OCI-LY3 (cell line): ENCODE data around the gene CELF4.

Experiments
- H2AFZ ChIP-seq: fragments of 200-600, 300-600 bp; shearing (Covaris generic); 2 replicates; pipeline ENCODE4 v1.6.0; 2014; ENCODE audit warnings: antibody characterized with exemption, low read depth, low read length
- H3K27ac ChIP-seq: fragments of 200-600, 300-600 bp; sonication (generic); 2 replicates; pipeline ENCODE4 v1.5.1; 2014; ENCODE audit warnings: mild to moderate bottlenecking, low read length, moderate library complexity, mixed read lengths
- H3K27me3 ChIP-seq: fragments of 200-600, 300-600 bp; sonication (generic); 2 replicates; pipeline ENCODE4 v1.6.1; 2014; ENCODE audit warnings: low read depth, low read length, mixed read lengths
- H3K36me3 ChIP-seq: fragments of 200-600, 300-600 bp; sonication (generic); replicated peaks from 2 replicates; pipeline ENCODE3; 2014; ENCODE audit warnings: low read depth, low read length, mixed read lengths
- H3K4me1 ChIP-seq: fragments of 300-600, 200-600 bp; sonication (generic); 2 replicates; pipeline ENCODE4 v1.6.1; 2014; ENCODE audit warnings: low read length, mixed read lengths
- H3K4me2 ChIP-seq: fragments of 200-600, 300-600 bp; sonication (generic); 2 replicates; pipeline ENCODE4 v1.6.1; 2014; ENCODE audit warnings: low read length, mixed read lengths
- H3K4me3 ChIP-seq: fragments of 300-600, 200-600 bp; sonication (generic); 2 replicates; pipeline ENCODE4 v1.5.1; 2014; ENCODE audit warnings: antibody characterized with exemption, mild to moderate bottlenecking, low read length, moderate library complexity
- H3K79me2 ChIP-seq: fragments of 300-600, 200-600 bp; shearing (Covaris generic); 2 replicates; pipeline ENCODE4 v1.6.1; 2014; ENCODE audit warnings: mild to moderate bottlenecking, low read length, mixed read lengths
- H3K9ac ChIP-seq: fragments of 300-600, 200-600 bp; shearing (Covaris generic); 2 replicates; pipeline ENCODE4 v1.6.0; 2014; ENCODE audit warnings: mild to moderate bottlenecking, low read length, moderate library complexity
- H3K9me3 ChIP-seq: fragments of 200-600, 300-600 bp; shearing (Covaris generic); 2 replicates; pipeline ENCODE4 v1.6.1; 2014; ENCODE audit warnings: low read length, mixed read lengths; ENCODE audit not compliant: insufficient read depth
- H4K20me1 ChIP-seq: fragments of 200-600, 300-600 bp; sonication (generic); 2 replicates; pipeline ENCODE4 v1.6.1; 2016; ENCODE audit warnings: low read length, mixed read lengths; ENCODE audit not compliant: insufficient read depth
- CTCF ChIP-seq: fragments of 200-600, 300-600 bp; sonication (generic); IDR thresholded peaks from 2 replicates; pipeline ENCODE4 v1.5.1; 2014; ENCODE audit warnings: antibody characterized with exemption, low read length, low read depth
- EZH2phosphoT487 ChIP-seq: fragments of 200-600 bp; shearing (Covaris generic); IDR thresholded peaks from 2 replicates; pipeline ENCODE4 v1.6.1; 2018; ENCODE audit warnings: antibody characterized with exemption, mixed run types, low read depth

CELF4 gene

GRCh38 chr18:37544713-37545112 lies 20.9 kb downstream of the CELF4 start:
- no peaks in the 10 kb centered on the region for H3K36me3 ChIP-seq
- H3K9ac ChIP-seq, result no peak overlapping the region
- no peaks in the 10 kb centered on the region for H3K79me2 ChIP-seq
- no peaks in the 10 kb centered on the region for H3K9me3 ChIP-seq
- no peak overlapping the region for H3K27ac ChIP-seq
- no peaks in the 10 kb centered on the region for H4K20me1 ChIP-seq
- H3K27me3 ChIP-seq, result no peaks in the 10 kb centered on the region
- TF ChIP-seq CTCF, result no peak
- TF ChIP-seq EZH2phosphoT487, result no peak
- H3K4me2 ChIP-seq, result no peak overlapping the region
- no peak overlapping the region for H2AFZ ChIP-seq
- no peaks in the 10 kb centered on the region for H3K4me1 ChIP-seq
- no peak overlapping the region for H3K4me3 ChIP-seq

- no peak overlapping the region for H3K4me3 ChIP-seq
- H2AFZ ChIP-seq, result no peak overlapping the region
- no peak overlapping the region for H3K4me2 ChIP-seq
- no peaks in the 10 kb centered on the region for H3K27me3 ChIP-seq
- H3K79me2 ChIP-seq, result no peaks in the 10 kb centered on the region
- H3K4me1 ChIP-seq, result no peaks in the 10 kb centered on the region
- H4K20me1 ChIP-seq, result no peaks in the 10 kb centered on the region
- no peaks in the 10 kb centered on the region for H3K9me3 ChIP-seq
- H3K36me3 ChIP-seq, result no peaks in the 10 kb centered on the region
- H3K9ac ChIP-seq, result no peak overlapping the region
- no peak overlapping the region for H3K27ac ChIP-seq
- no peak for TF ChIP-seq CTCF
These were observed 21.4 kb downstream of the CELF4 start for GRCh38 chr18:37544217-37544616.

- TF ChIP-seq EZH2phosphoT487, result no peak
- TF ChIP-seq CTCF, result no peak
- Histone ChIP-seq H3K27me3 (no peaks in the 10 kb centered on the region), H3K4me2 (no peak overlapping the region), H3K27ac (no peak overlapping the region), H3K9ac (no peak overlapping the region), H3K9me3 (no peaks in the 10 kb centered on the region), H4K20me1 (no peaks in the 10 kb centered on the region), H3K36me3 (no peaks in the 10 kb centered on the region), H3K79me2 (no peaks in the 10 kb centered on the region), H3K4me1 (no peaks in the 10 kb centered on the region; the same call in 1 of the 2 replicates), H3K4me3 (no peak overlapping the region), H2AFZ (no peak overlapping the region)
These were observed 22.3 kb downstream of the CELF4 start for GRCh38 chr18:37543321-37543720.

GRCh38 chr18:37541517-37541916 lies 24.1 kb downstream of the CELF4 start:
- Histone ChIP-seq H3K4me3 (no peak overlapping the region), H3K36me3 (no peaks in the 10 kb centered on the region), H2AFZ (no peak overlapping the region), H3K79me2 (no peaks in the 10 kb centered on the region), H4K20me1 (no peaks in the 10 kb centered on the region), H3K4me2 (no peak overlapping the region), H3K9ac (no peak overlapping the region), H3K27me3 (no peaks in the 10 kb centered on the region), H3K9me3 (no peaks in the 10 kb centered on the region), H3K27ac (no peak overlapping the region), H3K4me1 (peaks cover 14% of the 10 kb centered on the region)
- TF ChIP-seq EZH2phosphoT487 (no peak), CTCF (no peak)
